WTC11 (cell line): Measurements from ENCODE around the gene PAOX. TPM values are rescaled to one million over a fixed set of nuclear protein-coding genes. Genes with fewer than 3 reads are reported as not detected.

Experiments used
- ATAC-seq: fragments of 200-7000 bp; cut with Tn5 transposase; 2 replicates; pipeline ENCODE4 v1.10.0; 2021; ENCODE audit warnings: mild to moderate bottlenecking, moderate library complexity
- CTCF ChIA-PET: fragments of 300-600 bp; sonication (Branson Sonifier 250); formaldehyde crosslinking; loops from one replicate; lab custom pipeline; 2021; ENCODE audit warnings: antibody characterized with exemption; lab: Charles Lee
- POLR2A ChIA-PET: fragments of 350-600 bp; sonication (Branson Sonifier 250); formaldehyde crosslinking; loops from one replicate; lab custom pipeline; 2021; ENCODE audit warnings: antibody characterized with exemption; lab: Charles Lee
- DNase-seq: peaks from one replicate; pipeline ENCODE4 v3.0.0; 2021; ENCODE audit warnings: low spot score
- H3K27ac Mint-ChIP-seq: 2 replicates; pipeline ENCODE4 v1.8.0; 2021; ENCODE audit warnings: mixed read lengths
- H3K27me3 Mint-ChIP-seq: 2 replicates; pipeline ENCODE4 v1.8.0; 2021; ENCODE audit warnings: low read depth, mild to moderate bottlenecking, moderate library complexity, mixed read lengths
- H3K36me3 Mint-ChIP-seq: 2 replicates; pipeline ENCODE4 v1.8.0; 2021; ENCODE audit warnings: mixed read lengths
- H3K4me1 Mint-ChIP-seq: 2 replicates; pipeline ENCODE4 v1.8.0; 2022; ENCODE audit warnings: mixed read lengths
- H3K4me3 Mint-ChIP-seq: 2 replicates; pipeline ENCODE4 v1.8.0; 2021; ENCODE audit warnings: mild to moderate bottlenecking, moderate library complexity, mixed read lengths
- H3K9me3 Mint-ChIP-seq: 2 replicates; pipeline ENCODE4 v1.8.0; 2021; ENCODE audit warnings: mixed read lengths
- CREB1 ChIP-seq: sonication (generic); formaldehyde crosslinking; IDR thresholded peaks from 2 replicates; pipeline ENCODE4 v1.8.0; 2023; ENCODE audit warnings: mild to moderate bottlenecking, missing genetic modification reagents
- GTF2I ChIP-seq: fragments of 250-450 bp; sonication (Bioruptor Pico); conservative IDR thresholded peaks from 2 replicates; pipeline ENCODE4 v1.4.0; 2021; ENCODE audit warnings: mild to moderate bottlenecking
- JUN ChIP-seq: sonication (generic); formaldehyde crosslinking; IDR thresholded peaks from 2 replicates; pipeline ENCODE4 v1.8.0; 2023; ENCODE audit warnings: mild to moderate bottlenecking, missing genetic modification reagents
- MYBL2 ChIP-seq: sonication (generic); formaldehyde crosslinking; IDR thresholded peaks from 2 replicates; pipeline ENCODE4 v1.8.1; 2023; ENCODE audit warnings: mild to moderate bottlenecking, moderate library complexity, missing genetic modification reagents
- NFYB ChIP-seq: sonication (generic); formaldehyde crosslinking; conservative IDR thresholded peaks from 2 replicates; pipeline ENCODE4 v1.8.0; 2022; ENCODE audit warnings: low read depth, missing genetic modification reagents
- NR1H2 ChIP-seq: sonication (generic); formaldehyde crosslinking; IDR thresholded peaks from 2 replicates; pipeline ENCODE4 v1.9.0; 2021; ENCODE audit warnings: mild to moderate bottlenecking, moderate library complexity, missing genetic modification reagents
- NR2C2 ChIP-seq: sonication (generic); formaldehyde crosslinking; IDR thresholded peaks from 2 replicates; pipeline ENCODE4 v1.8.0; 2022; ENCODE audit warnings: mild to moderate bottlenecking, missing genetic modification reagents
- PRRX2 ChIP-seq: fragments of 250-450 bp; sonication (Bioruptor Pico); IDR thresholded peaks from 2 replicates; pipeline ENCODE4 v1.8.0; 2021; ENCODE audit warnings: mild to moderate bottlenecking
- TCF7 ChIP-seq: sonication (generic); formaldehyde crosslinking; IDR thresholded peaks from 2 replicates; pipeline ENCODE4 v1.8.0; 2022; ENCODE audit warnings: mild to moderate bottlenecking, low read depth, missing genetic modification reagents, moderate library complexity
- TEAD4 ChIP-seq: sonication (generic); formaldehyde crosslinking; IDR thresholded peaks from 2 replicates; pipeline ENCODE4 v1.8.0; 2022; ENCODE audit warnings: mild to moderate bottlenecking, missing genetic modification reagents
- TP53 ChIP-seq: sonication (generic); formaldehyde crosslinking; IDR thresholded peaks from 2 replicates; pipeline ENCODE4 v1.8.1; 2023; ENCODE audit warnings: mild to moderate bottlenecking, missing genetic modification reagents
- ZNF219 ChIP-seq: sonication (generic); formaldehyde crosslinking; IDR thresholded peaks from 2 replicates; pipeline ENCODE4 v1.8.0; 2023; ENCODE audit warnings: missing genetic modification reagents, mild to moderate bottlenecking, borderline replicate concordance
- ZNF396 ChIP-seq: fragments of 250-450 bp; sonication (Bioruptor Pico); IDR thresholded peaks from 2 replicates; pipeline ENCODE4 v1.8.0; 2021; ENCODE audit warnings: mild to moderate bottlenecking, moderate library complexity, borderline replicate concordance
- ZNF671 ChIP-seq: fragments of 250-450 bp; sonication (Bioruptor Pico); IDR thresholded peaks from 2 replicates; pipeline ENCODE4 v1.8.0; 2021; ENCODE audit warnings: mild to moderate bottlenecking
- total RNA-seq: library from RNA; stranded (reverse); gene quantifications from 3 replicates; pipeline ENCODE4 v1.2.3, GENCODE V29; 2021
- TF ChIP-seq, protein P1 (sequence below): sonication (generic); formaldehyde crosslinking; IDR thresholded peaks from 2 replicates; pipeline ENCODE4 v1.8.1; 2023; ENCODE audit warnings: mild to moderate bottlenecking, missing genetic modification reagents, borderline replicate concordance
- TF ChIP-seq, protein P2 (sequence below): sonication (generic); formaldehyde crosslinking; IDR thresholded peaks from 2 replicates; pipeline ENCODE4 v1.8.0; 2022; ENCODE audit warnings: mild to moderate bottlenecking, missing genetic modification reagents
- TF ChIP-seq, protein P3 (sequence below): fragments of 250-450 bp; sonication (Bioruptor Pico); IDR thresholded peaks from 2 replicates; pipeline ENCODE4 v1.9.0; 2021; ENCODE audit warnings: mild to moderate bottlenecking, borderline replicate concordance
- TF ChIP-seq, protein P4 (sequence below): sonication (generic); formaldehyde crosslinking; conservative IDR thresholded peaks from 2 replicates; pipeline ENCODE4 v1.8.1; 2022; ENCODE audit warnings: mild to moderate bottlenecking, missing genetic modification reagents
- TF ChIP-seq, protein P5 (sequence below): sonication (generic); formaldehyde crosslinking; IDR thresholded peaks from 2 replicates; pipeline ENCODE4 v1.8.1; 2022; ENCODE audit warnings: low read depth, missing genetic modification reagents, borderline replicate concordance
- TF ChIP-seq, protein P6 (sequence below): fragments of 250-450 bp; sonication (Bioruptor Pico); IDR thresholded peaks from 2 replicates; pipeline ENCODE4 v1.9.0; 2021; ENCODE audit warnings: mild to moderate bottlenecking
- TF ChIP-seq, protein P7 (sequence below): sonication (generic); formaldehyde crosslinking; IDR thresholded peaks from 2 replicates; pipeline ENCODE4 v1.8.1; 2023; ENCODE audit warnings: mild to moderate bottlenecking, missing genetic modification reagents, moderate library complexity
- TF ChIP-seq, protein P8 (sequence below): sonication (generic); formaldehyde crosslinking; IDR thresholded peaks from 2 replicates; pipeline ENCODE4 v1.8.0; 2022; ENCODE audit warnings: mild to moderate bottlenecking, missing genetic modification reagents

PAOX gene
- total RNA-seq, 1 experiment from 2014 or later, result 3.6 TPM

DNA sequence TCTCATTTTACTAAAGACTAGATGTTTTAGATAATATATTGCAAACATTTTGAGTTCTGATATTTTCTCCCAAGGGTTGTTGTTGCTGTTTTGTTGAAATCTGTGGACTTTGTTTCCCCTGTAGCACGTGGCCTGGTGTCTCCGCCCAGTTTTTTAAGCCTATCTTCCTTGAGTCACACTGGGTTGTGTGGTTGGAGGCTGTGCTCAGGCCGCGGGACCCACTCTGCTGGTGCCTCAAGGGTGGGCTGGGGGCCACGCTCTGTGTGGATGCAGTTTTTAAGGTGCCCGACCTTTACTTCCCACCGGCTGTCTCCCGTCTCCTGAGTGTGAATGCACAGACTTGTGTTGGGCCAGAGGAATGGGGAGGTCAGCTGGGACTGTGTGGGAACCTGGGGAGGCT is 36.1 kb upstream of the PAOX start (continued):
- TF ChIP-seq, protein P1, sequence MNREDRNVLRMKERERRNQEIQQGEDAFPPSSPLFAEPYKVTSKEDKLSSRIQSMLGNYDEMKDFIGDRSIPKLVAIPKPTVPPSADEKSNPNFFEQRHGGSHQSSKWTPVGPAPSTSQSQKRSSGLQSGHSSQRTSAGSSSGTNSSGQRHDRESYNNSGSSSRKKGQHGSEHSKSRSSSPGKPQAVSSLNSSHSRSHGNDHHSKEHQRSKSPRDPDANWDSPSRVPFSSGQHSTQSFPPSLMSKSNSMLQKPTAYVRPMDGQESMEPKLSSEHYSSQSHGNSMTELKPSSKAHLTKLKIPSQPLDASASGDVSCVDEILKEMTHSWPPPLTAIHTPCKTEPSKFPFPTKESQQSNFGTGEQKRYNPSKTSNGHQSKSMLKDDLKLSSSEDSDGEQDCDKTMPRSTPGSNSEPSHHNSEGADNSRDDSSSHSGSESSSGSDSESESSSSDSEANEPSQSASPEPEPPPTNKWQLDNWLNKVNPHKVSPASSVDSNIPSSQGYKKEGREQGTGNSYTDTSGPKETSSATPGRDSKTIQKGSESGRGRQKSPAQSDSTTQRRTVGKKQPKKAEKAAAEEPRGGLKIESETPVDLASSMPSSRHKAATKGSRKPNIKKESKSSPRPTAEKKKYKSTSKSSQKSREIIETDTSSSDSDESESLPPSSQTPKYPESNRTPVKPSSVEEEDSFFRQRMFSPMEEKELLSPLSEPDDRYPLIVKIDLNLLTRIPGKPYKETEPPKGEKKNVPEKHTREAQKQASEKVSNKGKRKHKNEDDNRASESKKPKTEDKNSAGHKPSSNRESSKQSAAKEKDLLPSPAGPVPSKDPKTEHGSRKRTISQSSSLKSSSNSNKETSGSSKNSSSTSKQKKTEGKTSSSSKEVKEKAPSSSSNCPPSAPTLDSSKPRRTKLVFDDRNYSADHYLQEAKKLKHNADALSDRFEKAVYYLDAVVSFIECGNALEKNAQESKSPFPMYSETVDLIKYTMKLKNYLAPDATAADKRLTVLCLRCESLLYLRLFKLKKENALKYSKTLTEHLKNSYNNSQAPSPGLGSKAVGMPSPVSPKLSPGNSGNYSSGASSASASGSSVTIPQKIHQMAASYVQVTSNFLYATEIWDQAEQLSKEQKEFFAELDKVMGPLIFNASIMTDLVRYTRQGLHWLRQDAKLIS (CRISPR knock-in tag), result no peak
- TF ChIP-seq NFYB (no peak), TCF7 (CRISPR knock-in tag) (no peak), NR2C2 (CRISPR knock-in tag) (no peak), MYBL2 (CRISPR knock-in tag) (no peak), GTF2I (no peak), CREB1 (no peak), NR1H2 (CRISPR knock-in tag) (no peak), PRRX2 (CRISPR knock-in tag) (no peak), ZNF219 (no peak)
- TF ChIP-seq, protein P2, sequence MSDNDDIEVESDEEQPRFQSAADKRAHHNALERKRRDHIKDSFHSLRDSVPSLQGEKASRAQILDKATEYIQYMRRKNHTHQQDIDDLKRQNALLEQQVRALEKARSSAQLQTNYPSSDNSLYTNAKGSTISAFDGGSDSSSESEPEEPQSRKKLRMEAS, result no peak
- TF ChIP-seq, protein P3, sequence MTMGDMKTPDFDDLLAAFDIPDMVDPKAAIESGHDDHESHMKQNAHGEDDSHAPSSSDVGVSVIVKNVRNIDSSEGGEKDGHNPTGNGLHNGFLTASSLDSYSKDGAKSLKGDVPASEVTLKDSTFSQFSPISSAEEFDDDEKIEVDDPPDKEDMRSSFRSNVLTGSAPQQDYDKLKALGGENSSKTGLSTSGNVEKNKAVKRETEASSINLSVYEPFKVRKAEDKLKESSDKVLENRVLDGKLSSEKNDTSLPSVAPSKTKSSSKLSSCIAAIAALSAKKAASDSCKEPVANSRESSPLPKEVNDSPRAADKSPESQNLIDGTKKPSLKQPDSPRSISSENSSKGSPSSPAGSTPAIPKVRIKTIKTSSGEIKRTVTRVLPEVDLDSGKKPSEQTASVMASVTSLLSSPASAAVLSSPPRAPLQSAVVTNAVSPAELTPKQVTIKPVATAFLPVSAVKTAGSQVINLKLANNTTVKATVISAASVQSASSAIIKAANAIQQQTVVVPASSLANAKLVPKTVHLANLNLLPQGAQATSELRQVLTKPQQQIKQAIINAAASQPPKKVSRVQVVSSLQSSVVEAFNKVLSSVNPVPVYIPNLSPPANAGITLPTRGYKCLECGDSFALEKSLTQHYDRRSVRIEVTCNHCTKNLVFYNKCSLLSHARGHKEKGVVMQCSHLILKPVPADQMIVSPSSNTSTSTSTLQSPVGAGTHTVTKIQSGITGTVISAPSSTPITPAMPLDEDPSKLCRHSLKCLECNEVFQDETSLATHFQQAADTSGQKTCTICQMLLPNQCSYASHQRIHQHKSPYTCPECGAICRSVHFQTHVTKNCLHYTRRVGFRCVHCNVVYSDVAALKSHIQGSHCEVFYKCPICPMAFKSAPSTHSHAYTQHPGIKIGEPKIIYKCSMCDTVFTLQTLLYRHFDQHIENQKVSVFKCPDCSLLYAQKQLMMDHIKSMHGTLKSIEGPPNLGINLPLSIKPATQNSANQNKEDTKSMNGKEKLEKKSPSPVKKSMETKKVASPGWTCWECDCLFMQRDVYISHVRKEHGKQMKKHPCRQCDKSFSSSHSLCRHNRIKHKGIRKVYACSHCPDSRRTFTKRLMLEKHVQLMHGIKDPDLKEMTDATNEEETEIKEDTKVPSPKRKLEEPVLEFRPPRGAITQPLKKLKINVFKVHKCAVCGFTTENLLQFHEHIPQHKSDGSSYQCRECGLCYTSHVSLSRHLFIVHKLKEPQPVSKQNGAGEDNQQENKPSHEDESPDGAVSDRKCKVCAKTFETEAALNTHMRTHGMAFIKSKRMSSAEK, result no peak

DNA sequence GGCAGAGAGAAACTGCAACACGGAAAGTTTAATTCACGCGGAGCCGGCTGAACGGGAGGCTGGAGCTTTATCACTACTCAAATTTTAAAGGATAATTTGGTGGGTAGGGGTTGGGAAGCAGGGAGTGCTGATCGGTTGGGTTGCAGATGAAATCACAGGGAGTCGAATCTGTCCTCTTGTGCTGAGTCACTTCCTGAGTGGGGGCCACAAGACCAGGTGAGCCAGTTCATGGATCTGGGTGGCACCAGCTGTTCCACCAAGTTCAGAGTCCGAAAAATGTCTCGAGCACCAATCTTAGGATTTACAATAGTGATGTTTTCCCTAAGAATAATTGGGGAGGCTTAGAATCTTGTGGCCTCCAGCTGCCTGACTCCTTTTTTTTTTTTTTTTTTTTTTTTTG is 35.5 kb upstream of the PAOX start:
- ChIA-PET POLR2A (no interaction called here), CTCF (interaction anchor here (0.9 to 1.5 kb wide), 3 partner anchors 14 to 25 kb away, joined by 4 to 7 read pairs (median 7); partner anchors contain the start of gene FUOM)
- H3K36me3 Mint-ChIP-seq, result no peaks in the 10 kb centered on the region
- H3K4me3 Mint-ChIP-seq, result no peak overlapping the region
- DNase-seq (no peak), ATAC-seq (no peak)
- peaks cover 10% of the 10 kb centered on the region for H3K9me3 Mint-ChIP-seq
- H3K27ac Mint-ChIP-seq, result no peak overlapping the region
- H3K4me1 Mint-ChIP-seq, result peaks cover 15% of the 10 kb centered on the region
- H3K27me3 Mint-ChIP-seq, result peaks cover 35% of the 10 kb centered on the region
- no peak for TF ChIP-seq TEAD4
- TF ChIP-seq, protein P4, sequence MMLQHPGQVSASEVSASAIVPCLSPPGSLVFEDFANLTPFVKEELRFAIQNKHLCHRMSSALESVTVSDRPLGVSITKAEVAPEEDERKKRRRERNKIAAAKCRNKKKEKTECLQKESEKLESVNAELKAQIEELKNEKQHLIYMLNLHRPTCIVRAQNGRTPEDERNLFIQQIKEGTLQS (CRISPR knock-in tag), result no peak
- no peak for TF ChIP-seq TP53
- no peak for TF ChIP-seq ZNF671 (CRISPR knock-in tag)
- TF ChIP-seq JUN (CRISPR knock-in tag), result no peak
- TF ChIP-seq GTF2I, result no peak
- TF ChIP-seq MYBL2 (CRISPR knock-in tag), result no peak
- TF ChIP-seq, protein P5, sequence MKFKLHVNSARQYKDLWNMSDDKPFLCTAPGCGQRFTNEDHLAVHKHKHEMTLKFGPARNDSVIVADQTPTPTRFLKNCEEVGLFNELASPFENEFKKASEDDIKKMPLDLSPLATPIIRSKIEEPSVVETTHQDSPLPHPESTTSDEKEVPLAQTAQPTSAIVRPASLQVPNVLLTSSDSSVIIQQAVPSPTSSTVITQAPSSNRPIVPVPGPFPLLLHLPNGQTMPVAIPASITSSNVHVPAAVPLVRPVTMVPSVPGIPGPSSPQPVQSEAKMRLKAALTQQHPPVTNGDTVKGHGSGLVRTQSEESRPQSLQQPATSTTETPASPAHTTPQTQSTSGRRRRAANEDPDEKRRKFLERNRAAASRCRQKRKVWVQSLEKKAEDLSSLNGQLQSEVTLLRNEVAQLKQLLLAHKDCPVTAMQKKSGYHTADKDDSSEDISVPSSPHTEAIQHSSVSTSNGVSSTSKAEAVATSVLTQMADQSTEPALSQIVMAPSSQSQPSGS (CRISPR knock-in tag), result no peak
- TF ChIP-seq, protein P6, sequence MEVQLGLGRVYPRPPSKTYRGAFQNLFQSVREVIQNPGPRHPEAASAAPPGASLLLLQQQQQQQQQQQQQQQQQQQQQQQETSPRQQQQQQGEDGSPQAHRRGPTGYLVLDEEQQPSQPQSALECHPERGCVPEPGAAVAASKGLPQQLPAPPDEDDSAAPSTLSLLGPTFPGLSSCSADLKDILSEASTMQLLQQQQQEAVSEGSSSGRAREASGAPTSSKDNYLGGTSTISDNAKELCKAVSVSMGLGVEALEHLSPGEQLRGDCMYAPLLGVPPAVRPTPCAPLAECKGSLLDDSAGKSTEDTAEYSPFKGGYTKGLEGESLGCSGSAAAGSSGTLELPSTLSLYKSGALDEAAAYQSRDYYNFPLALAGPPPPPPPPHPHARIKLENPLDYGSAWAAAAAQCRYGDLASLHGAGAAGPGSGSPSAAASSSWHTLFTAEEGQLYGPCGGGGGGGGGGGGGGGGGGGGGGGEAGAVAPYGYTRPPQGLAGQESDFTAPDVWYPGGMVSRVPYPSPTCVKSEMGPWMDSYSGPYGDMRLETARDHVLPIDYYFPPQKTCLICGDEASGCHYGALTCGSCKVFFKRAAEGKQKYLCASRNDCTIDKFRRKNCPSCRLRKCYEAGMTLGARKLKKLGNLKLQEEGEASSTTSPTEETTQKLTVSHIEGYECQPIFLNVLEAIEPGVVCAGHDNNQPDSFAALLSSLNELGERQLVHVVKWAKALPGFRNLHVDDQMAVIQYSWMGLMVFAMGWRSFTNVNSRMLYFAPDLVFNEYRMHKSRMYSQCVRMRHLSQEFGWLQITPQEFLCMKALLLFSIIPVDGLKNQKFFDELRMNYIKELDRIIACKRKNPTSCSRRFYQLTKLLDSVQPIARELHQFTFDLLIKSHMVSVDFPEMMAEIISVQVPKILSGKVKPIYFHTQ (CRISPR knock-in tag), result no peak
- TF ChIP-seq ZNF219, result no peak
- TF ChIP-seq, protein P7, sequence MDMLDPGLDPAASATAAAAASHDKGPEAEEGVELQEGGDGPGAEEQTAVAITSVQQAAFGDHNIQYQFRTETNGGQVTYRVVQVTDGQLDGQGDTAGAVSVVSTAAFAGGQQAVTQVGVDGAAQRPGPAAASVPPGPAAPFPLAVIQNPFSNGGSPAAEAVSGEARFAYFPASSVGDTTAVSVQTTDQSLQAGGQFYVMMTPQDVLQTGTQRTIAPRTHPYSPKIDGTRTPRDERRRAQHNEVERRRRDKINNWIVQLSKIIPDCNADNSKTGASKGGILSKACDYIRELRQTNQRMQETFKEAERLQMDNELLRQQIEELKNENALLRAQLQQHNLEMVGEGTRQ, result no peak
- TF ChIP-seq ZNF396, result no peak
- TF ChIP-seq, protein P8, sequence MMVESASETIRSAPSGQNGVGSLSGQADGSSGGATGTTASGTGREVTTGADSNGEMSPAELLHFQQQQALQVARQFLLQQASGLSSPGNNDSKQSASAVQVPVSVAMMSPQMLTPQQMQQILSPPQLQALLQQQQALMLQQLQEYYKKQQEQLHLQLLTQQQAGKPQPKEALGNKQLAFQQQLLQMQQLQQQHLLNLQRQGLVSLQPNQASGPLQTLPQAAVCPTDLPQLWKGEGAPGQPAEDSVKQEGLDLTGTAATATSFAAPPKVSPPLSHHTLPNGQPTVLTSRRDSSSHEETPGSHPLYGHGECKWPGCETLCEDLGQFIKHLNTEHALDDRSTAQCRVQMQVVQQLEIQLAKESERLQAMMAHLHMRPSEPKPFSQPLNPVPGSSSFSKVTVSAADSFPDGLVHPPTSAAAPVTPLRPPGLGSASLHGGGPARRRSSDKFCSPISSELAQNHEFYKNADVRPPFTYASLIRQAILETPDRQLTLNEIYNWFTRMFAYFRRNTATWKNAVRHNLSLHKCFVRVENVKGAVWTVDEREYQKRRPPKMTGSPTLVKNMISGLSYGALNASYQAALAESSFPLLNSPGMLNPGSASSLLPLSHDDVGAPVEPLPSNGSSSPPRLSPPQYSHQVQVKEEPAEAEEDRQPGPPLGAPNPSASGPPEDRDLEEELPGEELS (CRISPR knock-in tag), result no peak
